Keratinocyte (primary cell): Measurements from ENCODE around the gene UBE2E3. TPM values are rescaled to one million over a fixed set of nuclear protein-coding genes. Genes with fewer than 3 reads are reported as not detected.
A peak's percentile ranks its signal among the peaks of the same experiment; 100 is the strongest.

ENCODE experiments used
- DNase-seq: peaks from one replicate; pipeline ENCODE4 v3.0.0-alpha.2; 2011; ENCODE audit warnings: low read depth, missing footprints, low spot score
- FAIRE-seq: peaks from 2 replicates; lab custom pipeline; 2011; peaks lifted over from hg19 to GRCh38; lab: Jason Lieb, UNC
- H2AFZ ChIP-seq: 2 replicates; pipeline ENCODE4 v1.6.0; 2012; ENCODE audit warnings: low read length, control low read depth, inconsistent platforms; ENCODE audit not compliant: control insufficient read depth
- H3K27ac ChIP-seq: 2 replicates; pipeline ENCODE4 v1.5.1; 2011; ENCODE audit warnings: low read length; ENCODE audit not compliant: control insufficient read depth, insufficient read depth
- H3K27me3 ChIP-seq: 3 replicates; pipeline ENCODE4 v1.6.0; 2011; ENCODE audit warnings: low read length; ENCODE audit not compliant: control insufficient read depth, insufficient read depth; ENCODE audit errors: extremely low read depth
- H3K36me3 ChIP-seq, 2 experiments: 2 replicates in 1 of 2; 3 replicates in 1 of 2; pipeline ENCODE4 v1.5.1; 2011; ENCODE audit warnings: low read length in 2 of 2, mild to moderate bottlenecking in 1 of 2; ENCODE audit not compliant: control insufficient read depth in 2 of 2, insufficient read depth in 2 of 2; ENCODE audit errors: extremely low read depth in 1 of 2
- H3K4me1 ChIP-seq: 3 replicates; pipeline ENCODE4 v1.5.1; 2011; ENCODE audit warnings: low read length; ENCODE audit not compliant: control insufficient read depth, insufficient read depth; ENCODE audit errors: extremely low read depth
- H3K4me2 ChIP-seq: 3 replicates; pipeline ENCODE4 v1.6.0; 2011; ENCODE audit warnings: low read depth, low read length; ENCODE audit not compliant: control insufficient read depth, insufficient read depth; ENCODE audit errors: extremely low read depth
- H3K4me3 ChIP-seq, 3 experiments: fragments of 200-600 bp in 1 of 3; sonication (generic) in 1 of 3; 2 replicates in 2 of 3; 3 replicates in 1 of 3; pipeline ENCODE4 v1.5.1; 2011 to 2016; ENCODE audit warnings: low read length in 3 of 3, mild to moderate bottlenecking in 3 of 3, control low read depth in 2 of 3, inconsistent platforms in 1 of 3, low read depth in 1 of 3, mixed read lengths in 1 of 3, mixed run types in 1 of 3, moderate library complexity in 1 of 3; ENCODE audit not compliant: control insufficient read depth in 2 of 3, insufficient read depth in 2 of 3; ENCODE audit errors: extremely low read depth in 1 of 3
- H3K79me2 ChIP-seq: 2 replicates; pipeline ENCODE4 v1.6.0; 2012; ENCODE audit warnings: low read length; ENCODE audit not compliant: control insufficient read depth, insufficient read depth
- H3K9ac ChIP-seq: 3 replicates; pipeline ENCODE4 v1.6.0; 2011; ENCODE audit warnings: low read length; ENCODE audit not compliant: control insufficient read depth, insufficient read depth; ENCODE audit errors: extremely low read depth
- H3K9me1 ChIP-seq: 3 replicates; pipeline ENCODE4 v1.6.0; 2011; ENCODE audit warnings: low read length; ENCODE audit not compliant: control insufficient read depth, insufficient read depth; ENCODE audit errors: extremely low read depth
- H3K9me3 ChIP-seq: 2 replicates; pipeline ENCODE4 v1.5.1; 2012; ENCODE audit warnings: low read depth, low read length; ENCODE audit not compliant: control insufficient read depth
- H4K20me1 ChIP-seq: 3 replicates; pipeline ENCODE4 v1.6.0; 2011; ENCODE audit warnings: low read length; ENCODE audit not compliant: control insufficient read depth, insufficient read depth; ENCODE audit errors: extremely low read depth
- EZH2 ChIP-seq: IDR thresholded peaks from one replicate; pipeline ENCODE4 v1.6.1; 2012; ENCODE audit warnings: inconsistent platforms, mild to moderate bottlenecking, low read length, moderate library complexity
- dilution Hi-C: fragments of 300-500 bp; cut with MboI; formaldehyde crosslinking; loops from one replicate; pipeline ENCODE4 v1.7.0; 2020; ENCODE audit warnings: low sequenced_read_pairs; ENCODE audit not compliant: extremely low pct_ligation_motif_present
- polyA plus RNA-seq, 5 experiments: library from polyadenylated mRNA; depleted of rRNA in 3 of 5; stranded (reverse) in 3 of 5; stranded (forward) in 1 of 5; unstranded in 1 of 5; fragments of >200 nt; gene quantifications; 1 replicate in 1 of 5; 2 replicates in 3 of 5; 3 replicates in 1 of 5; pipeline versions ENCODE4 v1.2.1 to v1.2.3, GENCODE V29; 2011 to 2012; ENCODE audit warnings: missing spikeins in 2 of 5, low read depth in 1 of 5, low replicate concordance in 1 of 5
- TF ChIP-seq, protein P1 (sequence below), 3 experiments: IDR thresholded peaks in 1 of 3; conservative IDR thresholded peaks in 1 of 3; optimal IDR thresholded peaks in 1 of 3; 2 replicates in 2 of 3; 3 replicates in 1 of 3; pipeline versions ENCODE3 to v1.5.1; 2011; ENCODE audit warnings: low read length in 3 of 3, mild to moderate bottlenecking in 3 of 3, moderate library complexity in 2 of 3, control low read depth in 1 of 3, inconsistent platforms in 1 of 3; ENCODE audit not compliant: insufficient read depth in 2 of 3; ENCODE audit errors: extremely low read depth in 1 of 3

The UBE2E3 gene
- polyA plus RNA-seq, 1 donor (not counting 4 experiments of a cell fraction or from before 2014, with no cell fraction given): 91.1 TPM

DNA sequence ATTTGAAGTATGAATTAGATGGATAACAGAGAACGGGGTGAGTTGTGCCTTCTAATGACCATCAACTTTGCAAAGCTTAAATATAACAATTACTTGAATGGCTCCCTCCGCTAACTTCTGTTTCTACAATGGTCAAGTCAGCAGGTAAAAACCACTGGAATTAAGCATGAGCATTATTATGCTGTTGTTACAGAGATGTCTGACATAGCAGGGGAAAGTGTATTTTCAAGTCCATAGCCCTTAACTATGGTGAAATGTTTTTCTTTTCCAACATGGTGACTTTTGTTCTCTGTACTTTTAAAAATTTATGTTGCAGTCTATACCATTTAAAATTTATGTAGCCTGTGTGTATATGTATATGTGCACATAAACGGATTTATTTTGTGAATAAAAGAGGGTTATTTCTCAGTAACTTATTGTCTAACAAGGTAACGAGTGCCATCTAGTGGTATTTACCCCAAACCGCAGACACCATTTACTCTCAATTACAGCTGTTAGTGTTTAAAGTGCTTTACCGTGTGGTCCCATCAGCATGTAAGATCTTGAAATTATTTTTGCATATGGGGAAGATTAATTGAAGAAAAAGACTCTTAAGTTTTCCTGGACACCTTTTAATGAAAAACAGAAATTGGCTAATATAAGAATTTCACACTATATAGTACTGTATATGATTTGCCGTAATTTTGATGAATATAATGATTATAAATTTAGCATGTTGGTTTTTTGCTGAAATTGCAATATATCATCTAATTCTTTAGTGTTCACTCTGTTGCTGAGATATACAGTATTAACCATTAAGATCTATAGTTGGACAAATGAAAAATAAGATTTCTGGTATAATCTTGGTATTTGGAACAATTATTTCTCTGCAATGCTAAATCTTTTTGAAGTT lies 78.2 kb downstream of the UBE2E3 start:
- TF ChIP-seq, protein P1, sequence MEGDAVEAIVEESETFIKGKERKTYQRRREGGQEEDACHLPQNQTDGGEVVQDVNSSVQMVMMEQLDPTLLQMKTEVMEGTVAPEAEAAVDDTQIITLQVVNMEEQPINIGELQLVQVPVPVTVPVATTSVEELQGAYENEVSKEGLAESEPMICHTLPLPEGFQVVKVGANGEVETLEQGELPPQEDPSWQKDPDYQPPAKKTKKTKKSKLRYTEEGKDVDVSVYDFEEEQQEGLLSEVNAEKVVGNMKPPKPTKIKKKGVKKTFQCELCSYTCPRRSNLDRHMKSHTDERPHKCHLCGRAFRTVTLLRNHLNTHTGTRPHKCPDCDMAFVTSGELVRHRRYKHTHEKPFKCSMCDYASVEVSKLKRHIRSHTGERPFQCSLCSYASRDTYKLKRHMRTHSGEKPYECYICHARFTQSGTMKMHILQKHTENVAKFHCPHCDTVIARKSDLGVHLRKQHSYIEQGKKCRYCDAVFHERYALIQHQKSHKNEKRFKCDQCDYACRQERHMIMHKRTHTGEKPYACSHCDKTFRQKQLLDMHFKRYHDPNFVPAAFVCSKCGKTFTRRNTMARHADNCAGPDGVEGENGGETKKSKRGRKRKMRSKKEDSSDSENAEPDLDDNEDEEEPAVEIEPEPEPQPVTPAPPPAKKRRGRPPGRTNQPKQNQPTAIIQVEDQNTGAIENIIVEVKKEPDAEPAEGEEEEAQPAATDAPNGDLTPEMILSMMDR (optimal IDR thresholded peaks at IDR 0.05 in 1 of 3, IDR thresholded peaks at IDR 0.05 in 1 of 3, conservative IDR thresholded peaks at IDR 0.05 in 1 of 3; ENCODE audit: extremely low read depth in 1 of 3, insufficient read depth in 2 of 3, low read length in 3 of 3): peak; percentile 38 to 65 (median 63)
- TF ChIP-seq EZH2: no peak
- Histone ChIP-seq H4K20me1 (no peaks in the 10 kb centered on the region), H3K9me3 (no peaks in the 10 kb centered on the region), H3K4me3 (no peak overlapping the region), H3K4me2 (no peak overlapping the region), H3K79me2 (peaks cover 15% of the 10 kb centered on the region), H3K27ac (no peak overlapping the region), H3K9me1 (no peaks in the 10 kb centered on the region), H3K9ac (no peak overlapping the region), H3K4me1 (peaks cover 10% of the 10 kb centered on the region), H3K27me3 (no peaks in the 10 kb centered on the region), H3K36me3 (peaks cover 0 to 1% of the 10 kb centered on the region in 2 experiments), H2AFZ (no peak overlapping the region)
- FAIRE-seq (peak; percentile 9), DNase-seq (no peak)
- dilution Hi-C loops: no loop called here

DNA sequence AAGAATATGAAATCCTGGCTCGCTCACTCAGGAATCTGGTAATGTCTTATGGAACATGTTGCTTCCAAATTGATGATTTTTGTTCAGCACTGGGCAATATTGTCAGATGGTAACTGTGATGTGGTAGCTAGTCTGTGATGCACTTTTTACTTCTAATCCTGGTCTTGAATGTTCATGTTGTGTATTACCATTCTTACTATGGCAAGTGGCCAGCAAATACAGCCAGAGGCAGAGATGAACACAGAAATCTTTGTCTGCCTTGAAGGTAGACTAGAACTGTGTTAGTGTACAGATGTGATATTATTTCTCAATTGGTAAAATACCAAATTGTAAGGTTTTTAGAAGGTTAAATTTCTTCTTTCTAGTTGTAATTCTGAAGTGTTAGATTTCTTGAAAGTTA lies 83.3 kb downstream of the UBE2E3 start:
- H2AFZ ChIP-seq: no peak overlapping the region
- H3K36me3 ChIP-seq: peaks cover 1 to 3% of the 10 kb centered on the region in 2 experiments
- dilution Hi-C loops: no loop called here
- H3K4me3 ChIP-seq: no peak overlapping the region
- no peak overlapping the region for H3K4me2 ChIP-seq
- H3K9me3 ChIP-seq: no peaks in the 10 kb centered on the region
- H3K27ac ChIP-seq: no peak overlapping the region
- no peak for TF ChIP-seq EZH2
- TF ChIP-seq, protein P1 (optimal IDR thresholded peaks at IDR 0.05 in 1 of 3, IDR thresholded peaks at IDR 0.05 in 1 of 3, conservative IDR thresholded peaks at IDR 0.05 in 1 of 3; ENCODE audit: extremely low read depth in 1 of 3, insufficient read depth in 2 of 3, low read length in 3 of 3): no peak
- no peaks in the 10 kb centered on the region for H4K20me1 ChIP-seq
- DNase-seq (no peak), FAIRE-seq (peak; percentile 49)
- no peak overlapping the region for H3K9ac ChIP-seq
- H3K27me3 ChIP-seq: no peaks in the 10 kb centered on the region
- no peaks in the 10 kb centered on the region for H3K9me1 ChIP-seq
- H3K4me1 ChIP-seq: no peaks in the 10 kb centered on the region
- peaks cover 6% of the 10 kb centered on the region for H3K79me2 ChIP-seq
